ENCODE results near the gene AJM1. TPM values are rescaled to one million over a fixed set of nuclear protein-coding genes. Genes with fewer than 3 reads are reported as not detected.

The AJM1 gene
- 0.73 and 0.98 TPM in 2 replicates for total RNA-seq

DNA sequence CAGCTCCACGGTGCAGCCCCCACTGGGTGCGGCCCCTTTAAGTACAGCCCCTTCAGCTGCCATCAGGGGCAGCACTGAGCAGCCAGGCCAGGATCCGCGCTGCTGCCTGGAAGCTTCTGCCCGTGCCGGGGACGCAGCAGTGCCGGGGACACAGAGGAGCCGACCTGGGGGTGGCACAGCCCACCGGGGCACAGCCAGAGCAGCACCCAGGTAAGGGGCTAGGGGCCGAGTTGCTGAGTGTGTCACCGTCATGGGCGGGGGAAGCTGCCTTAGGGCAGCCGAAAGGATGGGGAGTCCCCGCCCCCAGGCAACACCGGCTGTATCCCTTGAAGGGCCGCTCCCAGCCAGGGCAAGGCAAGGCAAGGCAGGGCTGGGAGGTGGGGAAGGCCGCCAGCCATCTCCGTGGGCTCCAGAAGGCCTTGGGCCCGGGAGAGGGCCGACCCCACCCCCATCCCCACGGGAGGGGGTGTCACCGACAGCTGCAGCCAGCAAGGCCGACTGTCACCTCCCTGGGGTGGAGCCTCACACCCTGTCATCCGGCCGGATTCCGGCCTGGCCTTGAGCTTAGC, at the start of gene AJM1:
AJM1 (plus strand) TSS at position 99 of the 569 bp plus-strand sequence. CDS start 1,937 bp downstream, outside the sequence.

DNA sequence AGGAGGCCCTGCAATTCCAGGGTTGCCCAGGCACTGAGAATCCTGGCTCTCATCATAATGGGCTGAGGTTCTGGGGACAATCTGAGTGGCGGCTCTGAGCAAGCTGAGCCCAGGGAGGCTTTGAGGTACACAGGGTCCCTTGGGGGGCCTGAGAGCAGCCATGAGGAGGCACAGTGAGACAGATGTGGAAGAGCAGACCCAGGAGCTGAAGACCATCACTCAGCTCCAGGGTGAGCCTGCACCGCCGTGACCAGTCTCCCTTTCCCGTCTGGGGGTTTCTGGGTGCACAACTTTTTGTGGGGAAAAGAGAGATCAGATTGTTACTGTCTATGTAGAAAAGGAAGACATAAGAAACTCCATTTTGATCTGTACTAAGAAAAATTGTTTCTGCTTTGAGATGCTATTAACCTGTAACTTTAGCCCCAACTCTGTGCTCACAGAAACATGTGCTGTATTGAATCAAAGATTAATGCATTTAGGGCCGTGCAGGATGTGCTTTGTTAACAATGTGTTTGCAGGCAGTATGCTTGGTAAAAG, 46.0 kb upstream of the AJM1 start, which contains the start of gene CCDC183:
CCDC183 (plus strand) TSS at position 101 of the 537 bp plus-strand sequence; CDS start at position 161, 60 bp downstream.

DNA sequence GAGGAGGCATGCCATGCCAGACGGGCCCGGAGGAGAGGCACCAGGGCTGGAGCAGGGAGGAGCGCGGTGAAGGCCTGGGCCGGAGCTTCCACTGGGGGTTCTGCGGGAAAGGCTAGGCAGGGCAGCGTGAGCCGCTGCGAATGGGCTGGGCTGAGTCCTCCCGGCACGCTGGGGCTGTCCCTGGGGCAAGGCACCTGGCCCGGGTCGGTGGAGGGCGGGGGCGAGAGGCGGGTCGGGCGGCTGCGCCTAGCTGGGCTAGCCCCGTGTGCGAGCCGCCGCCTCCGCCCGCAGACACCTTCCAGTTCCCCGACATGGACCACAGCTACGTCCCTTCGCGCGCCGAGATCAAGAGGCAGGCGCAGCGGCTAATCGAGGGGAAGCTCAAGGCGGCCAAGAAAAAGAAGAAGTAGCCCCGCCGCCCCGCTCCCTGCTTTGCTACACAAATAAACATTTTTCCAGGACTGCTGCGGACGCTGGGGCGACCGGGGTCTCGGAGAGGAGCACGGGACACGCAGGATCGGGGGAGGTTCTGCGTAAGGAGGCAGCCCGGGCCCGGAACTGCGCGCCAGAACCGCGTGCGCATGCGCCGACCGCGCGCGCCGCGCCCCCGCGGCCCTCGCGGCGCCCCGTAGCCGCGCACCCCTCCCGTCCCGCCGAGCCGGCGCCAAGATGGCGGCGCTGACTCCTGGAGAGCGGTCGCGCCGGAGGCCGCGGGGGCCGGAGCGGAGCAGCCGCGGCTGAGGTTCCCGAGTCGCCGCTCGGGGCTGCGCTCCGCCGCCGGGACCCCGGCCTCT, 34.8 kb upstream of the AJM1 start, which contains the start of gene RABL6:
RABL6 (plus strand) TSS at position 668 of the 794 bp plus-strand sequence. CDS start 249 bp downstream, outside the sequence.

DNA sequence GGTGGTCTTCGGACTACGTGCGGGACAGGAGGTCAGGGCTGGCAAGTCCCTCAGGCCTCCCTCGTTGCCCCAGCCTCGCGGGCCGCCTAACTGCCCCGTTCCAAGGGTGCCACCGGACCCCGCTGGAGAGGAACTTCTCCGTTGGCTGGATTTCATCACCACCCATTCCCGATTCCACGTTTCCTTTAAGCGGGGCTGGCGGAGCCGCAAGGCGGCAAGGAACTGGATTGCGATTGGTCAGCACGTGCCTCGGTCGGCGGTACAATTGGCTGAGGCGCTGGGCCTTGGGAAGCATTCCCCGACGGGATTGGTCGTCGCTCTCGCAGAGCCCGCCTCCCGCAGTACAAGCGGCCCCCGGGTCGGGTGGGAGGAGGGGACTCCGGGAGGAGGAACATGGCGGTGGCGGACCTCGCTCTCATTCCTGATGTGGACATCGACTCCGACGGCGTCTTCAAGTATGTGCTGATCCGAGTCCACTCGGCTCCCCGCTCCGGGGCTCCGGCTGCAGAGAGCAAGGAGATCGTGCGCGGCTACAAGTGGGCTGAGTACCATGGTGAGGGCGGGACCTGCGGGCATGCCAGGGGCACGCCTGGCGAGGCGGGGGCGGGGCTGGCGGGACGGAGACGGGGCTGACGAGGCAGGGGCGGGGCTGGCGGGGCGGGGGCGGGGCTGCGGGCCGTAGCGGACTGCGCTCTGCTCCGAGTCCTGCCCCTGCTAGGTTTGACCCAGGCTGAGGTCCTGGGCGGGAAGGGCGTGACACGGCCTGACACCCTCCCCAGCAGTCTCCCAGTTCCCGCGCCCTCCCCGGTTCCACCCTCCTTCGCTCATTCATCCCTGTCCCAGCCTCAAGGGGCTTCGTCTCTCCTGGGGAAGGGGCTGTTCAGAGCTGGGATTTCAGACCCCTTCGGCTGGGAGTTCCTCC, 7.0 kb downstream of the AJM1 start, which contains the start of gene PHPT1:
PHPT1 (plus strand) TSS at position 372 of the 922 bp plus-strand sequence; CDS start at position 394, 22 bp downstream.

DNA sequence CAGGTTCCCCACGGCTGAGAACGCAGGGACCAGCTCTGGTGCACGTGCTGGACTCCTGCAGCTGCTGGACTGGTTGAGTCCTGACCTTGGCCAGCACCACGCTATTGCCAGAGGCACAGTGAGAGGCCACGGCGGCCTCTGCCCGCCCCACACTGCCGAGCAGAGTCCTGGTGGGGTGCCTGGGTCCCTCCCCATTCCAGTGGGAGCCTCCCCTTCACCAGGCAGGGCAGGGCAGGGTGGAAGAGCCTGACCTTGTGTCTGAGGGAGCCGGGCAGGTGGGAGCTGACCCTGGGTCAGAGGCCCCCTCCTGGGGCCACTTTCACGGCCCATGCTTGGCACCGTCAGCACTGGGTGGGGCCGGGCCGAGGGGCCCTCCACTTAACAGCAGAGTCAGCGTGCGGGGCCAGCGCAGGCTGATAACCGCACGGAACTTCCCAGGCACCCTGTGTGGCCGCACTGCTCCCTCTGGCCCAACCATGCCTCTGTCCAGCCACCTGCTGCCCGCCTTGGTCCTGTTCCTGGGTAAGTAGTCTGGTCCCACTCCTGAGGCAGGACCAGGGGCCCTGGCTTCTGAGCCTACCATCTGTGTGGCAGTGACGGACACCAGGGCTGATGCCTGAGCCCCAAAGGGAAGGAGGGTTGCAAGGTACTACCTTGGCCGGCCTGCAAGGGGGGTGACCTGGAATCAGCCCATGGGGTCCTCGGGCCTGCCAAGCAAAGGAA, 9.8 kb downstream of the AJM1 start, which contains the start of gene MAMDC4:
MAMDC4 (plus strand) TSS at position 406 of the 723 bp plus-strand sequence; CDS start at position 477, 71 bp downstream.

DNA sequence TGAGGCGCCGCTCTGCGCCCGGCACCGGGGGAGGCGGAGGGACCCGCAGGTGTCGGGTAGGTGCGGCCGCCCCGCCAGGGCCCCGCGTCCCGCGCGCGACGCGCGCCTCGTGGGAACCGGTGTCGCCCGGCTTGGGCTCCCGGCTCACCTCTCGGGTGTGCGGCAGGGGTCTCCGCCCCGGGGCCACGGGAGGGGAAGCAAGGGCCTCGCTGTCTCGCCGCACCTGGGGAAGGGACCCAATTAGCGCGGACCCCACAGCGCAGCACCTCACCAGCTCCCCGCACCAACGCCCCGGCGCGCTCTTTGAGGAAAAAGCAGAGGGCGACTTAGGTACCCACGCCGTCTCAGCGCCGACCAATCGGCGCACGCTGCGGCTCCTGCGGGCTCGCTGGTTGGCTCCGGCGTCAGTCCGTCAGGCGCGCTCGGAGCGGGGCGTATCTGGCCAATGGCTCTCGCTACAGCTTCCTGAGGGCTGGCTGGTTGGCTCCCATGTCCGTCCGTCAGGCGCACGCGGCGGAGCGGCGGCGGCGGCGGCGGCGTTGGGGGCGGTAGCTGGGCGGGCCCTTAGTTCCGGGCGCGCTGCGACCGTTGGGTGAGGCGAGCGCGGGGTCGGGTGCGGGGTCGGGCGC, 43.8 kb downstream of the AJM1 start, which contains the start of gene TRAF2:
TRAF2 (plus strand) TSS at position 567 of the 629 bp plus-strand sequence. CDS start 12,225 bp downstream, outside the sequence.

Small RNA genes lying within 50 kb of the gene (small RNA-seq; reads per million reads assigned to genes)
- gene AL355987.2 (not detected), gene MIR4292 (not detected), gene MIR4479 (not detected)

Other genes starting within 250 kb of the AJM1 start
- 2.6 and 8.8 TPM in 2 replicates for gene EGFL7, start 179.6 kb upstream of the AJM1 start, total RNA-seq
- gene AGPAT2, start 155.0 kb upstream of the AJM1 start, total RNA-seq, result 34.4 and 39.7 TPM in 2 replicates
- gene DIPK1B, start 129.9 kb upstream of the AJM1 start, total RNA-seq, result under 0.01 TPM in 1 of 2 replicates, not detected in the other
- under 0.01 TPM in 1 of 2 replicates, not detected in the other for gene LCN10, start 99.5 kb upstream of the AJM1 start, total RNA-seq
- gene LCN6, start 94.0 kb upstream of the AJM1 start, total RNA-seq, result not detected in 2 replicates
- not detected in 2 replicates for gene LCN8, start 84.2 kb upstream of the AJM1 start, total RNA-seq
- not detected in 2 replicates for gene LCN15, start 78.0 kb upstream of the AJM1 start, total RNA-seq
- 31.3 and 40.8 TPM in 2 replicates for gene TMEM141, start 51.1 kb upstream of the AJM1 start, total RNA-seq
- 0.20 and 0.37 TPM in 2 replicates for gene CCDC183, start 46.1 kb upstream of the AJM1 start, total RNA-seq
- 44.5 and 80.5 TPM in 2 replicates for gene RABL6, start 34.5 kb upstream of the AJM1 start, total RNA-seq
- gene PHPT1, start 6.9 kb downstream of the AJM1 start, total RNA-seq, result 44.0 and 77.5 TPM in 2 replicates
- gene MAMDC4, start 9.9 kb downstream of the AJM1 start, total RNA-seq, result 0.73 and 1.8 TPM in 2 replicates
- gene EDF1, start 23.8 kb downstream of the AJM1 start, total RNA-seq, result 107 and 187 TPM in 2 replicates
- gene TRAF2, start 44.0 kb downstream of the AJM1 start, total RNA-seq, result 9.2 and 10.8 TPM in 2 replicates
- 125 TPM in 2 replicates for gene FBXW5, start 102.3 kb downstream of the AJM1 start, total RNA-seq
- not detected in 2 replicates for gene C8G, start 102.8 kb downstream of the AJM1 start, total RNA-seq
- gene LCN12, start 109.8 kb downstream of the AJM1 start, total RNA-seq, result not detected in 2 replicates
- gene PTGDS, start 135.0 kb downstream of the AJM1 start, total RNA-seq, result 0.59 and 4.8 TPM in 2 replicates
- gene LCNL1, start 140.5 kb downstream of the AJM1 start, total RNA-seq, result under 0.01 and 0.37 TPM in 2 replicates
- gene PAXX, start 149.9 kb downstream of the AJM1 start, total RNA-seq, result 13.9 and 14.3 TPM in 2 replicates
- gene CLIC3, start 154.1 kb downstream of the AJM1 start, total RNA-seq, result 0.20 and 0.73 TPM in 2 replicates
- 15.4 and 19.5 TPM in 2 replicates for gene ABCA2, start 185.8 kb downstream of the AJM1 start, total RNA-seq
- gene FUT7, start 189.6 kb downstream of the AJM1 start, total RNA-seq, result not detected in 2 replicates
- 18.8 and 24.3 TPM in 2 replicates for gene NPDC1, start 203.7 kb downstream of the AJM1 start, total RNA-seq
- gene ENTPD2, start 211.6 kb downstream of the AJM1 start, total RNA-seq, result not detected in 2 replicates
- 6.6 and 8.2 TPM in 2 replicates for gene SAPCD2, start 228.1 kb downstream of the AJM1 start, total RNA-seq
- gene UAP1L1, start 235.0 kb downstream of the AJM1 start, total RNA-seq, result 12.1 and 18.8 TPM in 2 replicates
- gene MAN1B1, start 244.5 kb downstream of the AJM1 start, total RNA-seq, result 45.5 and 52.2 TPM in 2 replicates

Data from subcutaneous preadipocyte (primary cell).